ENCODE measurements around the gene ACAP2.
A peak's percentile ranks its signal among the peaks of the same experiment; 100 is the strongest.

The ACAP2 gene

DNA sequence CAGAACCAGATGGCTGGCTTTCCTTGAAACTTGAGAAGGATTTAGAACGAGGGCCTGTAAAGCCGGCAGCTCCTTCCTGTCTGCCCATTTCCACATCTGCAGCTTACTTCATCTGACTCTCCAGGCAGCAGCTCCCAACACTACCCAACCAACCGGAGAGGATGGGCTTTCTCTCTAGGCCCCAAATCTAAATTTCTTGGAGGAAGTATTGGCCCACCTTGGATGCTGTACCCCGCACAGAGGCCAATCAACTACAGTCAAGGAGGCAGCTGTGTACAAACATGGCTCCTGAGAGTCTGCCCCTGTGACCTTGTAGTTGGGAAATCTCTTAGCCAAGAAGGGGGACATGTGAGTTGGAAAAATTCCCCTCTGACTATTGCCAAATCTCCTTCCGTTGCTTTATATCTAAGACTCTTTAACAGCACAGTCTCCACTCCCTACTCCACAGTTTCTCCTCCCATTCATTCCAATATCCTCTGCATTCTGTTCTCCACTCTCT, 8.0 kb upstream of the ACAP2 start:
- DNase-seq (ENCODE audit: low spot score), result no peak
- Histone ChIP-seq H3K4me3 (no peak overlapping the region), H3K27ac (peak overlapping the region in 1 of 2 donors; percentile 49)
- TF ChIP-seq, protein P1, sequence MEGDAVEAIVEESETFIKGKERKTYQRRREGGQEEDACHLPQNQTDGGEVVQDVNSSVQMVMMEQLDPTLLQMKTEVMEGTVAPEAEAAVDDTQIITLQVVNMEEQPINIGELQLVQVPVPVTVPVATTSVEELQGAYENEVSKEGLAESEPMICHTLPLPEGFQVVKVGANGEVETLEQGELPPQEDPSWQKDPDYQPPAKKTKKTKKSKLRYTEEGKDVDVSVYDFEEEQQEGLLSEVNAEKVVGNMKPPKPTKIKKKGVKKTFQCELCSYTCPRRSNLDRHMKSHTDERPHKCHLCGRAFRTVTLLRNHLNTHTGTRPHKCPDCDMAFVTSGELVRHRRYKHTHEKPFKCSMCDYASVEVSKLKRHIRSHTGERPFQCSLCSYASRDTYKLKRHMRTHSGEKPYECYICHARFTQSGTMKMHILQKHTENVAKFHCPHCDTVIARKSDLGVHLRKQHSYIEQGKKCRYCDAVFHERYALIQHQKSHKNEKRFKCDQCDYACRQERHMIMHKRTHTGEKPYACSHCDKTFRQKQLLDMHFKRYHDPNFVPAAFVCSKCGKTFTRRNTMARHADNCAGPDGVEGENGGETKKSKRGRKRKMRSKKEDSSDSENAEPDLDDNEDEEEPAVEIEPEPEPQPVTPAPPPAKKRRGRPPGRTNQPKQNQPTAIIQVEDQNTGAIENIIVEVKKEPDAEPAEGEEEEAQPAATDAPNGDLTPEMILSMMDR (IDR thresholded peaks at IDR 0.05), result no peak

DNA sequence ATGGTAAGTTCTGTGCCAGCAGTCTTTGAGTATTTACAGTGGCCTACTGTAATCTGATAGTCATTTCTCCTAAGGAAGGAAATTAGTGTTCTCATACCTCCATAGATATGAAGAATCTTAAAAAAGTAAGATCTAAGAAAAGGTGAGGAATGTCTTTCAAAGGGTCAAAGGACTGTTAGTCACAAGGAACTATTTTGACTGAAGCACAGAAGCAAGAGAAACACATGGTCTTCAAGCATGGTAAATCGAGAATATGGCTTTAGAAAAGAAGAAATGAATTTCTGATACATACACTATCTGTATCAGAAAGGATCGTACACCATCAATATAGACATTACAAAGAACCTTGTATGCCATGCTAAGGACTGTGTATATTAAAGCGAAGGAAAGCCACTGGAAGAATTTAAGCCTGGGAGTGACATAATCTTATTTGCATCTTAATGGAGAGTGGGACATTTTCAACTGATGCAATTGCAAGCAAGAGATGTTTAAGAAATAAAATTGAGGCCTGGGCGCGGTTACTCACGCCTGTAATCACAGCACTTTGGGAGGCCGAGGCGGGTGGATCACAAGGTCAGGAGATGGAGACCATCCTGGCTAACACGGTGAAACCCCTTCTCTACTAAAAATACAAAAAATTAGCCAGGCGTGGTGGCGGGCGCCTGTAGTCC, 5.5 kb upstream of the ACAP2 start:
- DNase-seq (ENCODE audit: low spot score), result no peak
- no peak overlapping the region for H3K27ac ChIP-seq
- no peak overlapping the region for H3K4me3 ChIP-seq
- TF ChIP-seq, protein P1 (IDR thresholded peaks at IDR 0.05), result no peak

DNA sequence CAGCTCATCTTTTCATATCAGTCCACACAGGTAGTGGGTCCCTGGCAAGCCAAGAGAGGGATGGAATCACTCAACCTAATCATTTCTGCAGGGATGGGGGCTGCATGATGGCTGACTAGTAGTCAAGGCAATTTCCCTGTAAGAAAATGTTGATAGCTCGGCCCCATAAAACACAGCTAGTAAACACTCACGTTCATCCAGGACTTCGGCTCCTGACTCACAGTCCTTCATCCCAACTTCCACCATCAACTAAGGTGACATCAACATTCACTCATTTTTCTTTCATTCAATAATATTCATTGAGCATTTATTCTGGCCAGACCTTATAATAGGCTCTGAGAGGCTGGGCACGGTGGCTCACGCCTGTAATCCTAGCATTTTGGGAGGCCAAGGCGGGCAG, 4.4 kb upstream of the ACAP2 start:
- DNase-seq (ENCODE audit: low spot score), result no peak
- TF ChIP-seq, protein P1 (IDR thresholded peaks at IDR 0.05), result no peak
- no peak overlapping the region for H3K4me3 ChIP-seq
- H3K27ac ChIP-seq, result no peak overlapping the region

GRCh38 chr3:195446359-195446758, 3.5 kb upstream of the ACAP2 start:
- DNase-seq (ENCODE audit: low spot score), result no peak
- Histone ChIP-seq H3K4me3 (no peak overlapping the region), H3K27ac (no peak overlapping the region)
- TF ChIP-seq, protein P1 (IDR thresholded peaks at IDR 0.05), result no peak

- DNase-seq (ENCODE audit: low spot score), result no peak
- Histone ChIP-seq H3K27ac (no peak overlapping the region), H3K4me3 (no peak overlapping the region)
- TF ChIP-seq, protein P1 (IDR thresholded peaks at IDR 0.05), result no peak
Measured at GRCh38 chr3:195445885-195446284, 3.1 kb upstream of the ACAP2 start.

GRCh38 chr3:195443391-195443989, 670 bp upstream of the ACAP2 start:
- H3K4me3 ChIP-seq, result peak overlapping the region; percentile 50
- DNase-seq (ENCODE audit: low spot score), result no peak
- H3K27ac ChIP-seq, result peak overlapping the region; percentile 38 to 65
- TF ChIP-seq, protein P1 (IDR thresholded peaks at IDR 0.05), result no peak

All from coronary artery (tissue), 2 donors.